ENCODE measurements around the gene SMPD2.

- TF ChIP-seq CTCF (IDR thresholded peaks at IDR 0.05; ENCODE audit: low read depth, low read length) (no peak), POLR2A (IDR thresholded peaks at IDR 0.05; ENCODE audit: extremely low read depth, insufficient read length) (no peak), MAX (IDR thresholded peaks at IDR 0.05; ENCODE audit: low read depth, low read length) (no peak)
These were observed 9.5 kb downstream of the SMPD2 start for GRCh38 chr6:109449795-109450673.

All from NB4 (cell line).